Dermis microvascular lymphatic vessel endothelial cell (primary cell): Measurements from ENCODE around the gene SCYGR3. TPM values are rescaled to one million over a fixed set of nuclear protein-coding genes. Genes with fewer than 3 reads are reported as not detected.

Experiments used
- DNase-seq, 2 donors: peaks; one replicate each; pipeline versions ENCODE4 v3.0.0 to v3.0.0-alpha.2; 2010; ENCODE audit warnings: low read depth in 2 of 2
- total RNA-seq: library from RNA; depleted of rRNA; stranded (reverse); fragments of >200 nt; gene quantifications from 2 replicates; pipeline ENCODE4 v1.2.1, GENCODE V29; 2014

The SCYGR3 gene
- total RNA-seq, result not detected in 2 replicates

GRCh38 chr2:227614740-227615139 is at the start of gene SCYGR3:
Gene SCYGR3 (minus strand): TSS chr2:227614840. CDS start chr2:227614840, 0 bp downstream.
- DNase-seq, result no peak

DNA sequence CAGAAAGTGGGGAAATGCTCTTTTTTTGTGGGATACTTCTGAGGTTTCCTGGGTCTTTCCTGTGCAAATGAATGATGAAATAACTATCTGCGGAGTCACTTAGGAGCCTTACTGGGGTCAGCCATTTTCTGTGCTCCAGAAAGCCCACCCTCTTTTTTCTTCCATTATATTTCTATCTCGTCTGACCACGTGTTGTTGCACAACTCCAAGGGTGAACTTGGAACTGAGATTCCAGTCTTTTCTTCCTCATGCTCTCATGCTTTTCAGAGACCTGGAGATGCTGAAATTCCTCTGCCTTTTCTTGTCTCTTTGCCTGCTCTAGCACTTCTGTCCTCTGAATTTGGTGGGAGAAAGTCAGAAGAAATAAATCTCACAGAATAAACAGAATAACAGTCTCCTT is 47.2 kb upstream of the SCYGR3 start:
- DNase-seq, result no peak

DNA sequence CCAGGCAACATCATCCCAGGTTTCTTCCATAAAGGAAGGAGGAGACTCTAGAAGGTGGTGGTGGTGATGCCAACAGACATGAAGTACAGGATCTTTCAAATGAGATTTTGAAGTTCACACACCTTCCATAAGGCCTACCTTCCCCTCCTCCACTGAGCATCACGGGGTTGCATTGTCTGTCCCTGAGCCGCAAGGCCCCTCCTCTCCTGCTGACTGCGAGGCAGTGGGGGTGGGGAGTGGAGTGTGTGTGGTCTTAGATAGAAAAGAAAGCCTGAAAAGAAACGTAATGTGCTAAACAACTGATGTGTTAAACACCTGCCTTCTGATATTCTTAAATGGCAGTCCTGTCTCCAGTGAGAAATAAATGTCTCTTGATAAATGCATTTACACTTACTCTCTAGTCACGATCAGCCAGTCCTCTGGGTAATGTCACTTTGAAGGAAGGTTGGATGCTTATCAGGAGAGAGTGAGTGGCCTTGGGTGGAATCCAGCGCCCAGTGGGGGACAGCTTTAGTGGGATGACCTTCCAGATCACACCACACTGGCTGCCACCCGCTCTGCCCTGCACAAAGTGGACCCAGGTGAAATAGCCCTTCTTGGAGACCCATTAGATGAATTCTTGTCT is 46.5 kb upstream of the SCYGR3 start:
- DNase-seq, result no peak

DNA sequence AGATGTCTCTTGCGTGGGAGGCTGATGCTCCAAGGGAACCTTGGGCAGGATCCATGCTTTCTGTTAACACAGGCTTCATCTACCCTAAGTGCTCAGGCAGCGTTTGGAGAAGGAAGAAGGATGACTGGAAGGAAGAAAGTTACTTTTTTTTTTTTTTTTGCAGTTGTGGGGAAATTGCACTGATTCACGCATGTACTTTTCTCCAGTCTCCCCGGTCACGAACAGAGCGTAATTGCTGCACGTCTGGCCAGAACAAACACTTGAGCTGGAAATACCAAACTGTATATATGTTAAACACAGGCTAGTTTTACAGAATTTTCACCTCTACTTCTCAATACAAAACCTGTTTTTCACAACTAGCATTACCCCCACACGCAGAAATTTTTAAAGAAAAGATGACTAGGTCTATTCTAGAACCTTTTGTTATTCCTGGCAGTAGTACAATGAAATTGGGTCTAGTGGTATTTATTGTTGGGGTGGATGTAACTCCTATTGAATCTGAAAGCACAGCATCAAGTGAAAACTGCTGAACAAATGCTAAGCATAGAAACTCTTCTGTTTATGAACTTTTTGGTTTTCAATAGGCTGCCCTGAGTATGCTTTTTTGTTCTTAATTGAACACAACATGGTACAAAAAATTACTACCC is 42.7 kb upstream of the SCYGR3 start:
- no peak for DNase-seq

DNA sequence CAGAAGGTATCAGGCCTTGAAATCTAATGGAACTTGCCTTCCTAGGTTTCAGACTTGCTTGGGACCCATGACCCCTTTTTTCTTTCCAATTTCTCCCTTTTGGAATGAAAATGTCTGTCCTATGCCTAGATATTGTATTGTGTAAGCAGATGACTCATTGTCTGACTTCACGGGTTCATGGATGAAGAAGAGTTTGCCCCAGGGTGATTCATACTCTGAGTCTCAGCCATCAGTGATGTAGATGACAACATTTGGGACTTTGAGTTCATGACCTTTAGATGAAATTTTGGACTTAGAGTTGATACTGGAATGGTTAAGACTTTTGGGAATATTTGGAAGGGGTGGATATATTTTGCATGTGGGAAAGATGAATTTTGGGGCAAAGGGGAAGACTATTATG is 40.8 kb upstream of the SCYGR3 start:
- DNase-seq, result peak in 1 of 2 donors; percentile 45

DNA sequence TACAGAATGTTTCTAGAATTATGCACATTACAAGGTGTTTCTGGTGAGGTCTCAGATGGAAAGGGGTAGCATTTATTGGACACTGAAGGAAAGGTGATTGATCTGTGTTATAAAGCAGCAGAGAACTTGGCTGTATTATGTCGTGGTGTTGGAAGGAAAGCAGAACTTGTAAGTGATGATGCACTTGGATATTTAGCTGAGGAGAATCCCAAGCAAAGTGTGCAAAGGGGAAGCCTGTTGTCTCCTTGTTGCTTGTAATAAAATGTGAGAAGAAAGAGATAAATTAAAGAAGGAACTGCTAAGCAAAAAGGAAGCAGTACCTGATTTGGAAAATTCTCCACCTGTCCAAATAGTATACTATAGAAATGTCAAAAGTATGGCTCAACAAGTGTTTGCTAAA is 39.8 kb upstream of the SCYGR3 start:
- no peak for DNase-seq

GRCh38 chr2:227653419-227653818 is 38.8 kb upstream of the SCYGR3 start:
- no peak for DNase-seq

- DNase-seq, result no peak
Measured at GRCh38 chr2:227643990-227644551, 29.4 kb upstream of the SCYGR3 start.

DNA sequence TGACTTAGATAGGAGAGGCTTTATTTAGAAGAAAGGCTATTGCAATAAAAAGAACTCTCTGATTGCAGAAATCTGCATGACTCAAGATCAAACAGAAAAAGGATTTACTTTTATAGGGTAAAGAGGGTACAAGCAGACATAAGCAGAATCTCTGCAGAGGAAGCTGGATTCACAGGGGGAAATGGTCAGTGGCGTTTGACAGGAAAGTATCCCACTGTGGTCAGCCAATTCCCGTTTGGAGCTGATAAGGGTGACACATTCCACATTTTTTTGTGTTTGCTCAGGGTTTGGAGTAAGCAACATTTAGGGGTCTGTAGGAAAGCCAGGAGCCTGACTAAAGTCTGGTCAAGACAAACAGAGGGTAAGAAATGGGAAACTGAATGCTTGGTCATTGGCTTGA is 28.0 kb upstream of the SCYGR3 start:
- DNase-seq, result no peak

DNA sequence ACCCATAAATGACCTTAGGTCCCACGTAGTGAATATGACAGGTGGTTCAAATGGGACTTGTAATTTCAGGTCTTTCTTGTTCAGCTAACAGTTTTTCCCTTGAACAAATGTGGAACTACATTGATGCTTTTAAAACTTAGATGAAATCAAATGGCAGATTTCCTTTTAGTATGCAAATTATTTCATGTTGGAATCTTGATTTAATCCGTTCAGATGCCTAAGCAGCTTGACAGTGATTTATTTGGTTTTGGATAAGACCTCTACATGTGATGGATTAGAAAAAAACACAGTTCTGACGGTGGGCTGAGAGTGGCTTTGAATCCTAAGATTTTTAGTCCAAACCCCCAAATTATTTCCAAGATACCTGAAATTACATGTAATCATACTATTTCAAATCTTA is 19.6 kb upstream of the SCYGR3 start:
- DNase-seq, result no peak

DNA sequence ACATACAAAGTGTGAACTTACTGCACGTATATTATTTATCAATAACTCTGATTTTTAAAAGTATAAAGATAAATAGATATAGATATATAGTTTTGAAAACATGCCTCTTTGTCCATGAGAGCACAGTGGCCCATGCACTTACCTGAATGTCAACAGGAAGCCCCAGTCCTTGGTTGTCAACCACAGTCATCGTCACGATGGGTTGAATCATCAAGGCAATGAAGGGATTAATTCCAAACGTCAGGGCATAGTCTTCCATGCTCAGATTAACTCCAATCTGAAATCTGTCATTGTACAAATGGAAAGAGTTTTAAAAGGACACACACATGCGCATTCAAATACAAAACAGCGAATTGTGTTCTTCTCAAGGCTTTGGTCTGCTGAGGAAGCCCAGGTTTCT is 18.2 kb upstream of the SCYGR3 start:
- no peak for DNase-seq

GRCh38 chr2:227630322-227630721 is 15.7 kb upstream of the SCYGR3 start:
- no peak for DNase-seq

GRCh38 chr2:227629435-227629834 is 14.8 kb upstream of the SCYGR3 start:
- DNase-seq, result no peak

DNA sequence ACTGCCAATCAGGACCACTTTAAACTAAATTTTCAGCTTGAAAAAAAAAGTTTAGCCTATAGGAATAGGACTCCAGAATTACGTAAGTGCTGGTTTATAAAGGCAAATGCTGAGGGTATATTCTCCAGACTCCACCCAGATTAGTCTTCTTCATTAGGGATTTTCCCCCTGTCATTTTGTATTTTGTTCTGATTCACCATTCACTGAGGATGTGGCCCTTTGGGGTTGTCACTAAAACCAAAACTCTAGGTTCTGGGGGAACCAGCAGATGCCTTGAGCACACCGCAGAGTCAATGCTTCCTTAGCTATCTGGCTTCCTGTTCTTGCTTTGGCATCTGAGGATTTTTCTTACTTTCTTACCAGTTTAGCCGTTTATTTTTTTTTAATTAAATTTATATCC is 13.1 kb upstream of the SCYGR3 start:
- no peak for DNase-seq

DNA sequence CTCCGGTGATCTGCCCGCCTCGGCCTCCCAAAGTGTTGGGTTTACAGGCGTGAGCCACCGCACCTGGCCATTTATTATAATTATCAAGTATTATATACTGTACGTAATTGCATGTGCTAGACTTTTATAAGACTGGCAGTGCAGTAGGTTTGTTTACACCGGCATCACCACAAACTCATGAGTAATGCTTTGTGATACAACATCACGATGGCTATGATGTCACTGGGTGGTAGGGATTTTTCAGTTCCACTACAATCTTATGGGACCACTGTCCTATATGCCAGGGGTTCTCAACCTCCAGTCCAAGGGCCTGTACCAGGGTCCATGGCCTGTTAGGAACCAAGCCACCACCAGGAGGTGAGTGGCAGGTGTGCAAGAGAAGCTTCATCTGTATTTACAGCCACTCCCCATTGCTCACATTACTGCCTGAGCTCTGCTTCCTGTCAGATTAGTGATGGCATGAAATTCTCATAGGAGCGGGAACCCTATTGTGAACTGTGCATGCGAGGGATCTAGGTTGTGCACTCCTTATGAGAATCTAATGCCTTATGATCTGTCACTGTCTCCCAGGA is 12.0 kb upstream of the SCYGR3 start:
- DNase-seq, result no peak

DNA sequence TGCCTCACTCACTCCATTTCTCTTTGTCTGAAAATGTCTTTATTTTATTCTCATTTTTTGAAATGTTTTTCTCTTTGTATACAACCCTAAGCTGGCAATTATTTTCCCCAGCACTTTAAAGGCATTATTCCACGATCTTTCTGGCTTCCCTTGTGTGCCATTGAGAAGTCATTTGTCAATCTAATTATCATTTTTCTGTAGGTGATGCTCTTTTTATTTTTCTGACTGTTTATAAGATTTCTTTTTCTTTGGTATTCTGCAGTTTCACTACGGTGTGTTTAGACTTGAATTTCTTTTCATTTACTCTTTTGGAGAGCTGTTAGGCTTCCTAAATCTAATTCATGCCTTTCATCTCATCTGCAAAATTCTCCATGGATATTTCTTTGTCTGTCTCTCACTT is 10.8 kb upstream of the SCYGR3 start:
- no peak for DNase-seq

GRCh38 chr2:227623226-227623625 is 8.6 kb upstream of the SCYGR3 start:
- peak in 1 of 2 donors; percentile 38 for DNase-seq

- DNase-seq, result peak; percentile 9 to 14
Measured at GRCh38 chr2:227617316-227618230, 2.9 kb upstream of the SCYGR3 start, which contains the start of gene SCYGR4. Gene SCYGR4 (plus strand): TSS chr2:227617498. CDS start chr2:227617498, 0 bp downstream.

DNA sequence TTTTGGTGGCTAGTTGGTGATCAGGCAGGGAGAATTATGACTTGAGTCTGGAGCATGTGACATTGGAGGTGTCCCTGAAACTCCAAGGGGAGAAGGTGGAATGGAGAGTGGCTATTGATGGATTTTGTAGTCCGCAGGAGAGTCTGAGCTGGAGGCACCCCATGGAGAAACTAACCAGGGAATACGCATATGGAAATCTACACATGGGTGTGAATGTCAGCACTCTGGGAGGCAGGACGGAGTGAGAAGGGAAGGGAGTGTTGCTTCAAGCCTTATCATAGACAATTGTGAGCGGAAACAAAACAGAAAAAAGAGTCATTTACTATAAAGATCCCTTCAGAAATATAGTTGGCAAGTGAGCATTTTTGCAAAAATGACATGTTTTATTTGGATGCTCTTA is 2.0 kb upstream of the SCYGR3 start:
- DNase-seq, result no peak

DNA sequence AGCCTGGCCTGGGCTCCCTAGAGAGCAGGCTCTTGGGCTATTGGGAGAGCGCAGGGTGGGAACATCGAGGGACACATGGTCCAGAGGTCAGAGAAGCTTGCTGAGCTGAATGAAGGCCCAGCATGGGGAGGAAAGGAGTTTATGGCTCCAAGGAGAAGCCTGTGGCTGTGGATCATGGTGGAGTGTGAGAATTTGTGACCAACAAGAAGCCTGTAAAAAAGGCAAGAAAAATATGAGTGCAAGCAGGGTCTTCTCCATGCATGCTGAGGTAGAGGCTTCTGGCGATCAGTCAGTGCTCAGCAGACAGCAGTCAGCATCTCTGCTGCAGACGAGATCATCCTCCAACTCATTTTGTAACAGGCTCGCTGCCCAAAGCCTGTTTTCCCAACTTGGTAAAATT is 1.3 kb upstream of the SCYGR3 start:
- no peak for DNase-seq

DNA sequence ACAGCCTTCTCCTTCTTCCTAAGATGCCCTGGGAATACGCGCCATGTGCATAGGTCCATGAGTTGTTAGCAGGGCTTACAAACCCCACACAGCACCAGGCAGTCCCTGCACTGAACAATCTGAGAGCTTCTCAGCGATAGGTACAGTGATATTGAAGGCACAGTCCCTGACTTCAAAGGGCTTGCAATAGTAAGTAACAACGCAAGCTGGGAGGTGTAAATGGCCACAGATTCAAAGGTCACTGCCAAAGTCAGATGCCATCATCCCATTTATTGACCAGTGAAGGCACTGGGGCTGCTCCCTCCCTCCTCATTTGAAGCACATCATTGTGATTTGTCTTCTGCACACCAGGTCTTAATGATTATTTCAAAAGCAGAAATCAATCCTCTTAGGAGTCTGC is 541 bp upstream of the SCYGR3 start:
- DNase-seq, result no peak

GRCh38 chr2:227614246-227614645 is 394 bp downstream of the SCYGR3 start:
- no peak for DNase-seq
